ENCODE data around the gene GLB1L3.

DNA sequence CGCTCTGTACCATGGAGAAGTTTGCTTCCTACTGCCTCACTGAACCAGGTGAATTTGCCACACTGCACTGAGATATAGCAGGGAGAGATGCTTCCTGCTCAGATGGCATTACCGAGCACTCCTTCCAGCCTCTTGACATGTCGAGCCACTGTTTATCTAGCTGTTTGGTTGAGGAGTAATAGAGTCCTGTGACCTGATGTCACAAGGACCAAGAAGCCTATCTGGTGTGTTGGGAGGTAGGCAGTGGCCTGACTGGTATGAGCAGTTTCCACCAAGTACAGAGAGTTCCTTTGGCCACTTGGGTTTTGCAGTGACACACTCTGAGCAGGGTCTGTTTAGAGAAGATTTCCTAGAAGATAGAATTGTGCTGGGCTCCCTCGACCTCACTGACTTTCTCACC, 17.6 kb upstream of the GLB1L3 start:
- TF ChIP-seq, protein P1, sequence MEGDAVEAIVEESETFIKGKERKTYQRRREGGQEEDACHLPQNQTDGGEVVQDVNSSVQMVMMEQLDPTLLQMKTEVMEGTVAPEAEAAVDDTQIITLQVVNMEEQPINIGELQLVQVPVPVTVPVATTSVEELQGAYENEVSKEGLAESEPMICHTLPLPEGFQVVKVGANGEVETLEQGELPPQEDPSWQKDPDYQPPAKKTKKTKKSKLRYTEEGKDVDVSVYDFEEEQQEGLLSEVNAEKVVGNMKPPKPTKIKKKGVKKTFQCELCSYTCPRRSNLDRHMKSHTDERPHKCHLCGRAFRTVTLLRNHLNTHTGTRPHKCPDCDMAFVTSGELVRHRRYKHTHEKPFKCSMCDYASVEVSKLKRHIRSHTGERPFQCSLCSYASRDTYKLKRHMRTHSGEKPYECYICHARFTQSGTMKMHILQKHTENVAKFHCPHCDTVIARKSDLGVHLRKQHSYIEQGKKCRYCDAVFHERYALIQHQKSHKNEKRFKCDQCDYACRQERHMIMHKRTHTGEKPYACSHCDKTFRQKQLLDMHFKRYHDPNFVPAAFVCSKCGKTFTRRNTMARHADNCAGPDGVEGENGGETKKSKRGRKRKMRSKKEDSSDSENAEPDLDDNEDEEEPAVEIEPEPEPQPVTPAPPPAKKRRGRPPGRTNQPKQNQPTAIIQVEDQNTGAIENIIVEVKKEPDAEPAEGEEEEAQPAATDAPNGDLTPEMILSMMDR (IDR thresholded peaks at IDR 0.05; ENCODE audit: insufficient read depth, low read length): no peak
- no peak for TF ChIP-seq GABPA (IDR thresholded peaks at IDR 0.05; ENCODE audit: low read depth)
- TF ChIP-seq SPI1 (IDR thresholded peaks at IDR 0.05; ENCODE audit: borderline replicate concordance, low read depth): no peak
- no peak for TF ChIP-seq REST (IDR thresholded peaks at IDR 0.05; ENCODE audit: insufficient replicate concordance, low read depth)

Measured in HL-60 (cell line).